ENCODE data around the gene DCDC1.

Gene DCDC1

DNA sequence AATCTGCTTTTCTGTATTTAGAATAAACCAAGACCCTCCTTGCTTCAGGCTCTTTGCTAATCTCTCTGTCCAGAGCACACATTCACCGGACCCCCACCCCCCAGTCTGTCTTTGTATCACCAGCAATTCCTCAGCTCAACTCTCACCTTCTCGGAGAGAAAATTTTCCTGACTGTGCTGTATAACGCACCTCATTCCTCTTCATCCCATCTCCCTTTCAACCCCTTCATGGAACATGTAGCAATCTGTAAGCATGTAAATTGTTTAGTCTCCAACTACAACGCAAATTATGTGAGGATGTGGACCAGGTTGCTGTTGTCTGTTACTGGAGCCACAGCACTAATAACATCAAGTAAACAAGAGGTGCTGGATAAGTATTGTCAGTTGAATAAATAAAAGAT is 349.8 kb downstream of the DCDC1 start:
- no peaks in the 10 kb centered on the region for H3K9me3 ChIP-seq (ENCODE audit: low read length)
- no peaks in the 10 kb centered on the region for H3K36me3 ChIP-seq (ENCODE audit: insufficient read depth, low read length)
- H3K4me3 ChIP-seq (ENCODE audit: low read depth in 1 of 2, low read length in 2 of 2): no peak overlapping the region
- H3K27me3 ChIP-seq (ENCODE audit: control insufficient read depth in 1 of 2, insufficient read depth in 2 of 2, low read length in 2 of 2): no peaks in the 10 kb centered on the region
- H3K27ac ChIP-seq (ENCODE audit: low read depth, low read length): no peak overlapping the region
- no peaks in the 10 kb centered on the region for H3K4me1 ChIP-seq (ENCODE audit: insufficient read depth, low read length)
- H3K9ac ChIP-seq (ENCODE audit: low read length): no peak overlapping the region

DNA sequence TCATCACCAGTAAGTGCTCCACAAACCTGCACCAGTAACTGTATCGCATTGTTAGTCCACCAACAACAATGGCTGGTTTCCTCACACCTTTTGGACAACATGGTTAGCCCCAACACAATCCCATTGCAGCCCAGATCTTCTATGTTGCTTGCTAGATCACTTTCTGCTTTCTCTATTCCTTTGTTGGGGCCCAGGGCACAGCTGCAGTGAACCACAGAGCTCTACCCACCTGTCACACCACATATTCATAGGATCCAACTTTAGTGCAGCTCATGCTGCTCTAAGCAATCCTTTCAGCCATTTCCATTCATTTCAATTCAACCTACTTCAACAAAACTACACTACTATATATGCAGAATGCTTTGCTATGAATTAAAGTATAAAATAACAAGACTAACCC is 364.3 kb downstream of the DCDC1 start:
- Histone ChIP-seq H3K4me1 (ENCODE audit: insufficient read depth, low read length) (no peaks in the 10 kb centered on the region), H3K9ac (ENCODE audit: low read length) (no peak overlapping the region), H3K9me3 (ENCODE audit: low read length) (no peaks in the 10 kb centered on the region), H3K27ac (ENCODE audit: low read depth, low read length) (no peak overlapping the region), H3K4me3 (ENCODE audit: low read depth in 1 of 2, low read length in 2 of 2) (no peak overlapping the region), H3K27me3 (ENCODE audit: control insufficient read depth in 1 of 2, insufficient read depth in 2 of 2, low read length in 2 of 2) (no peaks in the 10 kb centered on the region), H3K36me3 (ENCODE audit: insufficient read depth, low read length) (no peaks in the 10 kb centered on the region)

DNA sequence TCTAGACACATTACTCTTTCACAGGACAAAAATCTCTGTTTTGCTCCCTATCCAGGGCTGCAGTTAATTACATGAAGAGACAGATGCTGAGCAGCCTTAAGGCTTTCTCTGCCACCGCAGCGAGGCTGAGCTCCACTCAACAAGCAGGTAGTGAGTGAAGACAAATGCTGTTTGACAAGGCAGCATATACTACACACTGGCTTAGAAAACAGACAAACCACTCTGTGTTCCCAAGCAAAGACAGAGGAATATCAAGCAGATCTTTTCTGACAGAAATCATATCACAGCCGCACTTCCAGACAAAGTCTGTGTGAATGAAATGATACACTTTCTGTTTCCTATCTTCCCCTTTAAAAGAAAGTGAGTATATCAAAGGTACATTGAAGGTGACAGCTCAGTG is 368.1 kb downstream of the DCDC1 start:
- H3K4me1 ChIP-seq (ENCODE audit: insufficient read depth, low read length): no peaks in the 10 kb centered on the region
- H3K9ac ChIP-seq (ENCODE audit: low read length): no peak overlapping the region
- H3K9me3 ChIP-seq (ENCODE audit: low read length): no peaks in the 10 kb centered on the region
- no peak overlapping the region for H3K27ac ChIP-seq (ENCODE audit: low read depth, low read length)
- H3K27me3 ChIP-seq (ENCODE audit: control insufficient read depth in 1 of 2, insufficient read depth in 2 of 2, low read length in 2 of 2): no peaks in the 10 kb centered on the region
- H3K36me3 ChIP-seq (ENCODE audit: insufficient read depth, low read length): no peaks in the 10 kb centered on the region
- no peak overlapping the region for H3K4me3 ChIP-seq (ENCODE audit: low read depth in 1 of 2, low read length in 2 of 2)

DNA sequence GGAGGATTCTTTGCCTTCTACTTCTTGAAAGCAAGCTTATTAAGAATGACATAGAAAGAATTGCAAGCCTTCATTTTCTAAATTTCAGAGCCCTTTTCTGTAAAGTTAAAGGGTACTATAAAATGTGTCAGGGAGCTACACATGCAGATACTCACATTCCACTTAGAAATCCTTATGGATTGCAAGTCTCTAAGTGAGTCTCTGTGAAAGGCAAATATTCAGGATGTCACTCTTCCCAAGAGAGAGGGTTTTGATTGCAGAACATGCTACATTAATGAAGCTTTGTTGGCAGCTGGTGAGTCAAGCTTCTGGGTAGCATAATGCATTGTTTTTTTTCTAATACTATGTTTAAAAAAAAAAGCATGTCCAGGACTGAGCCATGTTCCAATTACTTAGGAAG is 369.2 kb downstream of the DCDC1 start:
- Histone ChIP-seq H3K36me3 (ENCODE audit: insufficient read depth, low read length) (no peaks in the 10 kb centered on the region), H3K27ac (ENCODE audit: low read depth, low read length) (no peak overlapping the region)

DNA sequence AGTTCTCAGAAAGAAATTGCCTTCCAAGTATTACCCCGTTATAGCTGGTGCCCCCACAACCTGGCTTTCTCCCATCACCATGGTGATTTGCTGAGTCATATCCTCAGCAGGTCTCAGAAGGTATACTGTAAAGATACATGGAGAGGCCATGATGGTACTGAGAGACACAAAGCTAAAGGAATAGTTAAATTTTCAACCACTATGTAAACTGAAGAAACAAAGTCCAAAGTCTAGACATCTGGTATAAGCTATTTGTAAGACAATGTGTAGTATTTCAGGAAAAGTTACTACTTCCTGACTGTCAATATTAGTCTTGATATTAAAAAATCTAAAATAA is 377.1 kb downstream of the DCDC1 start:
- no peak overlapping the region for H3K9ac ChIP-seq (ENCODE audit: low read length)
- H3K36me3 ChIP-seq (ENCODE audit: insufficient read depth, low read length): no peaks in the 10 kb centered on the region
- no peak overlapping the region for H3K4me3 ChIP-seq (ENCODE audit: low read depth in 1 of 2, low read length in 2 of 2)
- H3K27me3 ChIP-seq (ENCODE audit: control insufficient read depth in 1 of 2, insufficient read depth in 2 of 2, low read length in 2 of 2): no peaks in the 10 kb centered on the region
- H3K4me1 ChIP-seq (ENCODE audit: insufficient read depth, low read length): no peaks in the 10 kb centered on the region
- no peak overlapping the region for H3K27ac ChIP-seq (ENCODE audit: low read depth, low read length)
- no peaks in the 10 kb centered on the region for H3K9me3 ChIP-seq (ENCODE audit: low read length)

More for the DNA sequence above, 369.2 kb downstream of the DCDC1 start:
- Histone ChIP-seq H3K4me1 (ENCODE audit: insufficient read depth, low read length) (no peaks in the 10 kb centered on the region), H3K4me3 (ENCODE audit: low read depth in 1 of 2, low read length in 2 of 2) (no peak overlapping the region), H3K27me3 (ENCODE audit: control insufficient read depth in 1 of 2, insufficient read depth in 2 of 2, low read length in 2 of 2) (no peaks in the 10 kb centered on the region), H3K9ac (ENCODE audit: low read length) (no peak overlapping the region), H3K9me3 (ENCODE audit: low read length) (no peaks in the 10 kb centered on the region)

DNA sequence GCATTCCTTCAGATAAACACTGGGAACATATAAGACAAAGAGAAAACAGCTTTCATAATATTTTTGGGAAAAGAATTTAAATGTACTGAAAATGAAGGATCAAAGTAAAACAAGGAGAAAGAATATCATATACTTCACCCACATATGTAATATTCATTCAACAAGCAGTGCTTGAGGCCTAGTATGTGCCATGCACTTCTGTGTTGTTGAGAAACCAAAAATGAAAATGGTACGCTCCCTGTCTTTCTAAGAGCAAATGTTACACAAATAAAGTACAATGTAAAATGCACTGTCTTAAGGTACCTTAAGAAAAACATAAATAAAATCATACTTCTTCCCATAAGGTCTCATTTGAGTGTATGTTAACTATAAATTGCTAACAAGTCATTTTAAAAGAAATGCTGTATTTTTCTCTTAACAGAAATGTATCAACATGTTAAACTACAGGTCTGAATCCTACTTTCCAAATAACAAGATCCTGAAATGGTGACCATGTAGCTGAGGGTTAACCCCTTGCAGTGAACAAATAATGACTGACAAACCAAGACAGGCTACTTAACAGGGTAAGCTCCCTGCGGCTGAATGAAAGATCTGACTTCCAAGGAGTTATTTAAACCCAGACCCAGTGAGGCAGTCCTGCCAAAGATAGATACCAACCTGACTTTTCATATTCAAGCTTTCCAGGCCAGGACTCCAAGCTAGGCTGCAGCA is 377.6 kb downstream of the DCDC1 start:
- no peak overlapping the region for H3K4me3 ChIP-seq (ENCODE audit: low read depth in 1 of 2, low read length in 2 of 2)
- H3K27ac ChIP-seq (ENCODE audit: low read depth, low read length): no peak overlapping the region
- H3K27me3 ChIP-seq (ENCODE audit: control insufficient read depth in 1 of 2, insufficient read depth in 2 of 2, low read length in 2 of 2): no peaks in the 10 kb centered on the region
- H3K36me3 ChIP-seq (ENCODE audit: insufficient read depth, low read length): no peaks in the 10 kb centered on the region
- no peak overlapping the region for H3K9ac ChIP-seq (ENCODE audit: low read length)
- no peaks in the 10 kb centered on the region for H3K4me1 ChIP-seq (ENCODE audit: insufficient read depth, low read length)
- H3K9me3 ChIP-seq (ENCODE audit: low read length): no peaks in the 10 kb centered on the region

DNA sequence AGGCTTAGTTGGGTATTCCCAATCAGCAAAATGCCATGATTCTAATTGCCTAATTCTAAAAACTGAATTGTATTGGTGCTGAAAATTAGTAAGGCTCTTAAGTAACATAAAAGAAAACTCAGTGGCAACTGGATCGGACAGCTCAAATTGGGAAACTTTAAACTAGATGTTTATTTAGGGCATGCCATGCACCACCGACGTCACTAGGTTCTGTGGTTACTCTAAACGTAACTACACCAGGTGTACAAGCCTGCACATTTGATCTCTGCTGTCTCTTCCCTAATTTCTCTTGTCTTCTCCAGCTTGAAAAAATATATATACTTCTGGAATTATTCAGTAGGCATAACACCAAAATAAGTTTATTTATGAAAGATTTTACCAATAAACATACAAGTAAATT is 378.2 kb downstream of the DCDC1 start:
- no peak overlapping the region for H3K27ac ChIP-seq (ENCODE audit: low read depth, low read length)
- no peaks in the 10 kb centered on the region for H3K9me3 ChIP-seq (ENCODE audit: low read length)
- H3K4me1 ChIP-seq (ENCODE audit: insufficient read depth, low read length): no peaks in the 10 kb centered on the region
- H3K27me3 ChIP-seq (ENCODE audit: control insufficient read depth in 1 of 2, insufficient read depth in 2 of 2, low read length in 2 of 2): no peaks in the 10 kb centered on the region
- H3K4me3 ChIP-seq (ENCODE audit: low read depth in 1 of 2, low read length in 2 of 2): no peak overlapping the region
- H3K9ac ChIP-seq (ENCODE audit: low read length): no peak overlapping the region
- no peaks in the 10 kb centered on the region for H3K36me3 ChIP-seq (ENCODE audit: insufficient read depth, low read length)

DNA sequence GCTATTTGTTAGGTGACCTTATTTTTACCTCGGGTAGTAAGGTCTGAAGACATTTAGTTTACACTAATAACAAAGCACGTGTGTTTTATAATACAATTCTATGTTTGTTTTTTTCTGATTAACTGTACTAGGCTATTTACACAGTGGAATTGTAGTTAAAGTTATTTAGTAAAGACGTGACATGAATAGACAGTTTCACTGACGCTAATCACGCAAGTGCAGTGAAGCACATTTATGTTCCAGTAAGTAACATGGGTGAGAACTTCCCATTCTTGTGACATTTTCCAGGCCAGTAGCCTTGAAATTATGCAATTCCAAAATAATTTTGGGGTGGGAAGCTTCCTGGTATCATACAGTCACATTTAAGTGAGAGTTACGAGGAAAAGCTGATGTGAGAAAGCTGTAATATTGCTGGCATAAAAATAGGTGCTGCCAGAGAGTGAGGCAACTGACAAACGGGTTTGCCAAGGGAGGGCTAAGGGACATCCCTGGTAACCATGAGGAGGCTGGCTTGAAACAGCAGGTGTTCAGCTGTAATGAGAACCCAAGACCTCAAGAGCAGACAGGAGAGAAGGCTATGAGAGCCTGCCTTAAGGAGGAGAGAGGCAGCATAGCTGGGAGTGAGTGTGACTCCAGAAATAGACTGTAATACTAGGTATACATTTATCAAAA is 378.8 kb downstream of the DCDC1 start:
- no peaks in the 10 kb centered on the region for H3K9me3 ChIP-seq (ENCODE audit: low read length)
- no peak overlapping the region for H3K27ac ChIP-seq (ENCODE audit: low read depth, low read length)
- H3K9ac ChIP-seq (ENCODE audit: low read length): no peak overlapping the region
- no peaks in the 10 kb centered on the region for H3K4me1 ChIP-seq (ENCODE audit: insufficient read depth, low read length)
- H3K4me3 ChIP-seq (ENCODE audit: low read depth in 1 of 2, low read length in 2 of 2): no peak overlapping the region
- no peaks in the 10 kb centered on the region for H3K36me3 ChIP-seq (ENCODE audit: insufficient read depth, low read length)
- no peaks in the 10 kb centered on the region for H3K27me3 ChIP-seq (ENCODE audit: control insufficient read depth in 1 of 2, insufficient read depth in 2 of 2, low read length in 2 of 2)

DNA sequence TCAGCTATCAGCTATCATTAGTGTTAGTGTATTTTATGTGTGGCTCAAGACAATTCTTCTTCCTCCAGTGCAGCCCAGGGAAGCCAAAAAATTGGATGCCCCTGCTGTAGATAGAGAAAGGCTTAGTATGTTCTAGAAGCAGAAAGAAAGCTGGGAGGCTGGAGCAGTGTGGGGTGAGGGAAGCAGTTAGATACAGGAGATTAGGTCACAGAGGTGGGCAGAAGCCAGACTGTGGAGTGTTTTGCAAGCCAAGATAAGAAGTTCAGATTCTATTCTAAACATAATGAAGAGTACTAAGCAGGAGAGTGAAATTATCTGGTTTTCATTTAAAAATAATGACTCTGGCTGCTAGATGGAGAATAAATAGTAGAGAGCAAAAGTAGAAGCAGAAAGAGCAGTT is 381.7 kb downstream of the DCDC1 start:
- Histone ChIP-seq H3K27me3 (ENCODE audit: control insufficient read depth in 1 of 2, insufficient read depth in 2 of 2, low read length in 2 of 2) (no peaks in the 10 kb centered on the region), H3K4me1 (ENCODE audit: insufficient read depth, low read length) (no peaks in the 10 kb centered on the region), H3K9me3 (ENCODE audit: low read length) (no peaks in the 10 kb centered on the region), H3K27ac (ENCODE audit: low read depth, low read length) (no peak overlapping the region), H3K4me3 (ENCODE audit: low read depth in 1 of 2, low read length in 2 of 2) (no peak overlapping the region), H3K9ac (ENCODE audit: low read length) (no peak overlapping the region), H3K36me3 (ENCODE audit: insufficient read depth, low read length) (no peaks in the 10 kb centered on the region)

DNA sequence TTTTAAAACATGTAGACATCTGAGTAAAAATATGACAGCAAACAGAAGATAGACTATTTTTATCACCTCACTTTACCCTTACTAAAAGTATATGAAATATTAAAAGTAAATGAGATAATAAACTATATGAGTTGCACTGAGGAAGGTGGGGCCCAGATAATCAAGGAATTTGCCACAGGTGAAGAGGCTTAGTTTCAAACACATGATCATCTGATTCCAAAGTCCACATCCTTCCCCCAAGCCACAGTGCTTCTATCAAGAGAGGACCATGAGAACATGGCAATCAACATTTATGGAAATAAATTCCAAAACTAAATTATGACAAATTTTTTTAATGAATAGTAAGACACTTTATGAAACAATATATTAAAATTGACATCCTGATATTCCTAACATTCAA is 384.0 kb downstream of the DCDC1 start:
- Histone ChIP-seq H3K4me1 (ENCODE audit: insufficient read depth, low read length) (no peaks in the 10 kb centered on the region), H3K27ac (ENCODE audit: low read depth, low read length) (no peak overlapping the region)

DNA sequence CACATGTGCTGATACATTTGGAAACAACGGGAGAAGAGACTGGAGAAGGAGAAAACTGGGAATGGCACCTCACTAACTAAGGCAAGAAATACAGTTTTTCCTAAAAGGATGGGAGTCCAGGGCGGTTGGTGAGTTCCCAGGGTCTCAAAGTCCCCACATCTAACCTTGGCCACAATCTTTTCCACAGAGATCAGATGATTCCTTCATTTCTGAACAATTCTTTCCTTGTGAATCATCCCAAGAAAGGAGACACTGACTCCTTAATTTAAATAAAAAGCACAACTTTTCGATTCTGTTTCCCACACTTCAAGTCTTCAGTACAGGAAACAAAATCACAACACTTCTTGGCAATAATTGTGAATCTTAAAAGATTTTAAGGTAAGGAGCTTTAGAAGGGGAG is 384.7 kb downstream of the DCDC1 start:
- H3K4me1 ChIP-seq (ENCODE audit: insufficient read depth, low read length): no peaks in the 10 kb centered on the region
- no peaks in the 10 kb centered on the region for H3K9me3 ChIP-seq (ENCODE audit: low read length)
- H3K4me3 ChIP-seq (ENCODE audit: low read depth in 1 of 2, low read length in 2 of 2): no peak overlapping the region
- H3K27me3 ChIP-seq (ENCODE audit: control insufficient read depth in 1 of 2, insufficient read depth in 2 of 2, low read length in 2 of 2): no peaks in the 10 kb centered on the region
- H3K27ac ChIP-seq (ENCODE audit: low read depth, low read length): no peak overlapping the region
- H3K9ac ChIP-seq (ENCODE audit: low read length): no peak overlapping the region
- no peaks in the 10 kb centered on the region for H3K36me3 ChIP-seq (ENCODE audit: insufficient read depth, low read length)

More for the DNA sequence above, 384.0 kb downstream of the DCDC1 start:
- no peak overlapping the region for H3K9ac ChIP-seq (ENCODE audit: low read length)
- H3K27me3 ChIP-seq (ENCODE audit: control insufficient read depth in 1 of 2, insufficient read depth in 2 of 2, low read length in 2 of 2): no peaks in the 10 kb centered on the region
- no peak overlapping the region for H3K4me3 ChIP-seq (ENCODE audit: low read depth in 1 of 2, low read length in 2 of 2)
- H3K9me3 ChIP-seq (ENCODE audit: low read length): no peaks in the 10 kb centered on the region
- H3K36me3 ChIP-seq (ENCODE audit: insufficient read depth, low read length): no peaks in the 10 kb centered on the region

DNA sequence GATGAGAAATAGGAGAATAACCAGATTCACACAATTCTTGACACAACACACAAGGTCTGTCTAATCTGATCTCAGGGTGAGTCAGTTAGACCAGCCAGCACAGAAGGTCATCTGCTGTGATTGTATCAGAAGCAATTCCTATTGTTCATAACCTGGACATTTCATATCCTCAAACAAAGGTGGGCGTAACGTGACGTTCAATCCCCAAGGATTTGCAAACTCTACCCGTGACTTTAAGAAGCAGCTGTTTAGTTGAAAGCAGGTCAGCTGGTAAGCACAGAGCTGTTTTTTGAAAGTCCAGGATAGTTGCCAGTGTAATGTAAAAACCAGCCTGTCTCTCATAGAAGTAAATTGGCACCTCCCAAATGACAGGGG is 385.1 kb downstream of the DCDC1 start:
- Histone ChIP-seq H3K36me3 (ENCODE audit: insufficient read depth, low read length) (no peaks in the 10 kb centered on the region), H3K9ac (ENCODE audit: low read length) (no peak overlapping the region), H3K27ac (ENCODE audit: low read depth, low read length) (no peak overlapping the region), H3K9me3 (ENCODE audit: low read length) (no peaks in the 10 kb centered on the region), H3K27me3 (ENCODE audit: control insufficient read depth in 1 of 2, insufficient read depth in 2 of 2, low read length in 2 of 2) (no peaks in the 10 kb centered on the region), H3K4me1 (ENCODE audit: insufficient read depth, low read length) (no peaks in the 10 kb centered on the region), H3K4me3 (ENCODE audit: low read depth in 1 of 2, low read length in 2 of 2) (no peak overlapping the region)

All from muscle layer of colon (tissue), 2 donors.